ENCODE results near the gene TLNRD1.

GRCh38 chr15:81032818-81033217 is 32.1 kb downstream of the TLNRD1 start:
- TF ChIP-seq POLR2A (IDR thresholded peaks at IDR 0.05) (no peak), CTCF (IDR thresholded peaks at IDR 0.05) (no peak)
